ENCODE results near the gene APEH. TPM values are rescaled to one million over a fixed set of nuclear protein-coding genes. Genes with fewer than 3 reads are reported as not detected.

Gene APEH
- total and polyA plus RNA-seq, 2 of the 13 experiments (the other 11 are each of a cell fraction or from before 2014, with no cell fraction given) = 116 to 130 TPM

DNA sequence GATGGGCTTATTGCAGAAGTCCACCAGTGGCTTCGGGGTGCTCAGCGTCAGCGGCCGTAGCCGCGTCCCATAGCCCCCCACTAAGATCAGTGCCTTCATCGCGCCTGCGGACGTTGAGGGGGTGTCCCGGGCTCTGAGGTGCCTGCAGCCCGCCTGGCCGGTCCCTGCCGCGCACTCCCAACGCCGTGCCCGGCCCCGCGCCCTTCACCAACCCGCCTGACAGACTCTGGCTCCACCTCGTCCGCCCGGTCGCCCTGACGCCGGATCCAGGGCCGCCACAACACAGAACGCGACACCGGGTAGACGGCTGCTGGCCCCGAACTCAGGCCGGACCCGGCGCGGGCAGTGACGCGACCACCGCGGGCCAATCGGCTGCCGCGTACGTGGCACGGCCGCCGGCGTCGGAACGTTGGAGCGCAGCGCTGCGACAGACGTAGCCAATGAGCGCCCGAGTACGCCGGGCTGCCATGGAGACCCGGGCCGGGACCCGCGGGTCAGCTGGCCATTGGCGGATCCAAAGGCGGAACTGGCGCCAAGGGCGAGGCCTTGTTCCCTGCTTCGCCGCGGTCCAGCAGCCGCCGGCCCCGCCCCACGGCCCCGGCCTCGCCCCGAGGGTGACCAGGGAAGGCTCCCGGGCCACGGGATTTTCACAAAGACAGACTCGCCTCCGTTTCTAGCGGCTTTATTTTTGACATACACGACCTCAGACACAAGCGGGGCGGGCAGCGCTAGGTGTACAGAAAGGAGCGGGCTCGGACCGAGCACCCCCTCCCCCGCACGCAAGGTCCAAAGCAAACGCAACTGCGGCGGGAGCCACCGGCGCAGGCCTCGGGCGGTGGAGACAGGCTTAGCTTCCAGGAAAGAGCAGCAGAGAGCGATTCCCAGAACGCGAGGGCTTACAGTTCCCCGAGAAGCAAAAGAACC is 49.7 kb downstream of the APEH start, which contains the start of gene GMPPB (continued):
- TF ChIP-seq, protein P1, sequence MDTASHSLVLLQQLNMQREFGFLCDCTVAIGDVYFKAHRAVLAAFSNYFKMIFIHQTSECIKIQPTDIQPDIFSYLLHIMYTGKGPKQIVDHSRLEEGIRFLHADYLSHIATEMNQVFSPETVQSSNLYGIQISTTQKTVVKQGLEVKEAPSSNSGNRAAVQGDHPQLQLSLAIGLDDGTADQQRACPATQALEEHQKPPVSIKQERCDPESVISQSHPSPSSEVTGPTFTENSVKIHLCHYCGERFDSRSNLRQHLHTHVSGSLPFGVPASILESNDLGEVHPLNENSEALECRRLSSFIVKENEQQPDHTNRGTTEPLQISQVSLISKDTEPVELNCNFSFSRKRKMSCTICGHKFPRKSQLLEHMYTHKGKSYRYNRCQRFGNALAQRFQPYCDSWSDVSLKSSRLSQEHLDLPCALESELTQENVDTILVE (CRISPR knock-in tag; IDR thresholded peaks at IDR 0.05) = no peak; the same call in 1 of the 2 replicates
- TF ChIP-seq, protein P2, sequence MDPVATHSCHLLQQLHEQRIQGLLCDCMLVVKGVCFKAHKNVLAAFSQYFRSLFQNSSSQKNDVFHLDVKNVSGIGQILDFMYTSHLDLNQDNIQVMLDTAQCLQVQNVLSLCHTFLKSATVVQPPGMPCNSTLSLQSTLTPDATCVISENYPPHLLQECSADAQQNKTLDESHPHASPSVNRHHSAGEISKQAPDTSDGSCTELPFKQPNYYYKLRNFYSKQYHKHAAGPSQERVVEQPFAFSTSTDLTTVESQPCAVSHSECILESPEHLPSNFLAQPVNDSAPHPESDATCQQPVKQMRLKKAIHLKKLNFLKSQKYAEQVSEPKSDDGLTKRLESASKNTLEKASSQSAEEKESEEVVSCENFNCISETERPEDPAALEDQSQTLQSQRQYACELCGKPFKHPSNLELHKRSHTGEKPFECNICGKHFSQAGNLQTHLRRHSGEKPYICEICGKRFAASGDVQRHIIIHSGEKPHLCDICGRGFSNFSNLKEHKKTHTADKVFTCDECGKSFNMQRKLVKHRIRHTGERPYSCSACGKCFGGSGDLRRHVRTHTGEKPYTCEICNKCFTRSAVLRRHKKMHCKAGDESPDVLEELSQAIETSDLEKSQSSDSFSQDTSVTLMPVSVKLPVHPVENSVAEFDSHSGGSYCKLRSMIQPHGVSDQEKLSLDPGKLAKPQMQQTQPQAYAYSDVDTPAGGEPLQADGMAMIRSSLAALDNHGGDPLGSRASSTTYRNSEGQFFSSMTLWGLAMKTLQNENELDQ (CRISPR knock-in tag; IDR thresholded peaks at IDR 0.05; ENCODE audit: borderline replicate concordance) = no peak
- TF ChIP-seq RBAK (CRISPR knock-in tag; IDR thresholded peaks at IDR 0.05) = no peak
- peak; percentile 82 for TF ChIP-seq RFX5 (IDR thresholded peaks at IDR 0.05; ENCODE audit: low read depth, low read length)
- TF ChIP-seq YY1 (IDR thresholded peaks at IDR 0.05; ENCODE audit: insufficient read depth, insufficient replicate concordance, low read depth, low read length) = no peak
- peak; percentile 70; the same call in 1 of the 2 replicates for TF ChIP-seq KLF9 (CRISPR knock-in tag; IDR thresholded peaks at IDR 0.05; ENCODE audit: low read depth)
- TF ChIP-seq, protein P3, sequence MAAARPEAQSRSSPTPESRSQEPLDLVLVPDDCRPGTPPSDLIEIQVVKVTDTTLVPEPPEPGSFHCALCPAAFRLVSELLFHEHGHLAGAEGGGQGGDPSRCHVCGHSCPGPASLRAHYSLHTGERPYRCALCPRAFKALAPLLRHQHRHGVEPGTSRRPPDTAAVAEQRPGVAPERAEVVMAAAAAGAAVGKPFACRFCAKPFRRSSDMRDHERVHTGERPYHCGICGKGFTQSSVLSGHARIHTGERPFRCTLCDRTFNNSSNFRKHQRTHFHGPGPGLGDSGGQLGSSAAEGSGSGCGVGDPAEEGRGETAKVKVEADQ (CRISPR knock-in tag; IDR thresholded peaks at IDR 0.05; ENCODE audit: borderline replicate concordance) = no peak
- TF ChIP-seq CCDC6 (CRISPR knock-in tag; IDR thresholded peaks at IDR 0.05) = peak; percentile 78
- no peak for TF ChIP-seq ZBTB8A (CRISPR knock-in tag; IDR thresholded peaks at IDR 0.05; ENCODE audit: borderline replicate concordance, low read depth)
- 0 out of 2 replicates have a peak, but pooled peaks have one; percentile 34 for TF ChIP-seq STAT5B (CRISPR knock-in tag; IDR thresholded peaks at IDR 0.05)
- no peak for TF ChIP-seq PLRG1 (conservative IDR thresholded peaks at IDR 0.05)
- no peak for TF ChIP-seq HES4 (CRISPR knock-in tag; IDR thresholded peaks at IDR 0.05; ENCODE audit: borderline replicate concordance)
- TF ChIP-seq, protein P4, sequence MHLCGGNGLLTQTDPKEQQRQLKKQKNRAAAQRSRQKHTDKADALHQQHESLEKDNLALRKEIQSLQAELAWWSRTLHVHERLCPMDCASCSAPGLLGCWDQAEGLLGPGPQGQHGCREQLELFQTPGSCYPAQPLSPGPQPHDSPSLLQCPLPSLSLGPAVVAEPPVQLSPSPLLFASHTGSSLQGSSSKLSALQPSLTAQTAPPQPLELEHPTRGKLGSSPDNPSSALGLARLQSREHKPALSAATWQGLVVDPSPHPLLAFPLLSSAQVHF (CRISPR knock-in tag; IDR thresholded peaks at IDR 0.05) = peak; percentile 95
- peak; percentile 100 for TF ChIP-seq KDM2A (CRISPR knock-in tag; IDR thresholded peaks at IDR 0.05; ENCODE audit: borderline replicate concordance, low read depth)
- no peak for TF ChIP-seq FIP1L1 (IDR thresholded peaks at IDR 0.05; ENCODE audit: borderline replicate concordance, insufficient read depth, low read depth, low read length)
- TF ChIP-seq NBN (conservative IDR thresholded peaks at IDR 0.05) = no peak
- TF ChIP-seq ARNT (IDR thresholded peaks at IDR 0.05) = no peak
- peak; percentile 25 for TF ChIP-seq ETV5 (CRISPR knock-in tag; IDR thresholded peaks at IDR 0.05; ENCODE audit: borderline replicate concordance)
- TF ChIP-seq, protein P5, sequence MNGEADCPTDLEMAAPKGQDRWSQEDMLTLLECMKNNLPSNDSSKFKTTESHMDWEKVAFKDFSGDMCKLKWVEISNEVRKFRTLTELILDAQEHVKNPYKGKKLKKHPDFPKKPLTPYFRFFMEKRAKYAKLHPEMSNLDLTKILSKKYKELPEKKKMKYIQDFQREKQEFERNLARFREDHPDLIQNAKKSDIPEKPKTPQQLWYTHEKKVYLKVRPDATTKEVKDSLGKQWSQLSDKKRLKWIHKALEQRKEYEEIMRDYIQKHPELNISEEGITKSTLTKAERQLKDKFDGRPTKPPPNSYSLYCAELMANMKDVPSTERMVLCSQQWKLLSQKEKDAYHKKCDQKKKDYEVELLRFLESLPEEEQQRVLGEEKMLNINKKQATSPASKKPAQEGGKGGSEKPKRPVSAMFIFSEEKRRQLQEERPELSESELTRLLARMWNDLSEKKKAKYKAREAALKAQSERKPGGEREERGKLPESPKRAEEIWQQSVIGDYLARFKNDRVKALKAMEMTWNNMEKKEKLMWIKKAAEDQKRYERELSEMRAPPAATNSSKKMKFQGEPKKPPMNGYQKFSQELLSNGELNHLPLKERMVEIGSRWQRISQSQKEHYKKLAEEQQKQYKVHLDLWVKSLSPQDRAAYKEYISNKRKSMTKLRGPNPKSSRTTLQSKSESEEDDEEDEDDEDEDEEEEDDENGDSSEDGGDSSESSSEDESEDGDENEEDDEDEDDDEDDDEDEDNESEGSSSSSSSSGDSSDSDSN (CRISPR knock-in tag; IDR thresholded peaks at IDR 0.05) = peak; percentile 59
- TF ChIP-seq ZIK1 (CRISPR knock-in tag; IDR thresholded peaks at IDR 0.05; ENCODE audit: borderline replicate concordance, low read depth) = no peak
- no peak for TF ChIP-seq SETDB1 (CRISPR knock-in tag; IDR thresholded peaks at IDR 0.05; ENCODE audit: borderline replicate concordance)
